Measurements from ENCODE around the gene TFB1M. TPM values are rescaled to one million over a fixed set of nuclear protein-coding genes. Genes with fewer than 3 reads are reported as not detected.

The TFB1M gene
- total RNA-seq, 1 donor from 2014 or later = 20.6 TPM

- H3K4me3 ChIP-seq = no peak overlapping the region
- no peaks in the 10 kb centered on the region for H3K9me3 ChIP-seq
- H3K4me1 ChIP-seq = no peaks in the 10 kb centered on the region
- H3K27ac ChIP-seq = no peak overlapping the region
- TF ChIP-seq, protein P1, sequence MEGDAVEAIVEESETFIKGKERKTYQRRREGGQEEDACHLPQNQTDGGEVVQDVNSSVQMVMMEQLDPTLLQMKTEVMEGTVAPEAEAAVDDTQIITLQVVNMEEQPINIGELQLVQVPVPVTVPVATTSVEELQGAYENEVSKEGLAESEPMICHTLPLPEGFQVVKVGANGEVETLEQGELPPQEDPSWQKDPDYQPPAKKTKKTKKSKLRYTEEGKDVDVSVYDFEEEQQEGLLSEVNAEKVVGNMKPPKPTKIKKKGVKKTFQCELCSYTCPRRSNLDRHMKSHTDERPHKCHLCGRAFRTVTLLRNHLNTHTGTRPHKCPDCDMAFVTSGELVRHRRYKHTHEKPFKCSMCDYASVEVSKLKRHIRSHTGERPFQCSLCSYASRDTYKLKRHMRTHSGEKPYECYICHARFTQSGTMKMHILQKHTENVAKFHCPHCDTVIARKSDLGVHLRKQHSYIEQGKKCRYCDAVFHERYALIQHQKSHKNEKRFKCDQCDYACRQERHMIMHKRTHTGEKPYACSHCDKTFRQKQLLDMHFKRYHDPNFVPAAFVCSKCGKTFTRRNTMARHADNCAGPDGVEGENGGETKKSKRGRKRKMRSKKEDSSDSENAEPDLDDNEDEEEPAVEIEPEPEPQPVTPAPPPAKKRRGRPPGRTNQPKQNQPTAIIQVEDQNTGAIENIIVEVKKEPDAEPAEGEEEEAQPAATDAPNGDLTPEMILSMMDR (IDR thresholded peaks at IDR 0.05) = no peak
- intact Hi-C loops (cut with DNase I) = no loop called here
- no peak for DNase-seq
- ATAC-seq = no peak
- H3K27me3 ChIP-seq (ENCODE audit: low read depth) = no peaks in the 10 kb centered on the region
- H3K36me3 ChIP-seq = peaks cover 53% of the 10 kb centered on the region
Measured at GRCh38 chr6:155290491-155290890, 23.8 kb downstream of the TFB1M start.

DNA sequence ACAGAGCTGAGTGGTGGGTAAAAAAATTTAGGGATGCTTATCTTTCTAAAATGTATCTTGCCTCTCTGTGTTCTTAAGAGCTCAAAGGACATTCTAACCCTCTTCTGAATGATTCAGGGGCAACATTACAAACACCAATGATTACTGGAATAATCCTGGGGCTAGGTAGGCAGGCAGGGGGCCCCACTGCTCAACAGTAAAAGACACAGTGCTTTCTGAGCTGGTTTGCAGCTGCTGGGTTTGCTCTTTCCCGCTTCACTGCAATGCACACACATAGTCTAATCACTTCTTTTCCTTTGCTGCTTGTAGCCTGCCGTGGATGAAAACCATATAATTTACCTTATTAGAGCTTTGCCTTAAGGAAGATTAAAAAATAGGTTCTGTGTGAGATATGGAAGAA lies 26.5 kb downstream of the TFB1M start:
- Histone ChIP-seq H3K27me3 (ENCODE audit: low read depth) (no peaks in the 10 kb centered on the region), H3K4me3 (no peak overlapping the region), H3K4me1 (no peaks in the 10 kb centered on the region), H3K27ac (no peak overlapping the region), H3K9me3 (no peaks in the 10 kb centered on the region), H3K36me3 (peaks cover 53% of the 10 kb centered on the region)
- DNase-seq = no peak
- intact Hi-C loops (cut with DNase I) = no loop called here
- no peak for ATAC-seq
- TF ChIP-seq, protein P1 (IDR thresholded peaks at IDR 0.05) = no peak

DNA sequence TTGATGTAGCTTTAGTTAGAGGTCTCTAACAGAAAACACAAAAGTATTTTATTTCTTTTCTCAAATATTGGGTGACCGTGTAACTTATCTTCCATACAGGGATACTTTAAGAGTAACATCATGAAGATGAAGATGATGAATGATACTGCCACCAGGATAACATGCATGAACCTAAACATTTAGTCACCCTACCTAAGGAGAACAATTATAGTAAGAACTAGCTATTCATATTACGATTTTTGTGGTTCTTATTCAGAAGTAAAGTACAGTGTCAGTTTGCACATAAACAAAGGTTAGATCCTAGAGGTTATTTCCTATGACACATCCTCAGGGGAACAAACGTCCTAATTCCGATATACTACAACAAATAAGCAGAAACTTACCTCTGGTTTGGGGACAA lies 29.5 kb downstream of the TFB1M start:
- no peak overlapping the region for H3K27ac ChIP-seq
- intact Hi-C loops (cut with DNase I) = no loop called here
- H3K4me3 ChIP-seq = no peak overlapping the region
- ATAC-seq = no peak
- TF ChIP-seq, protein P1 (IDR thresholded peaks at IDR 0.05) = no peak
- H3K36me3 ChIP-seq = peaks cover 37% of the 10 kb centered on the region
- no peaks in the 10 kb centered on the region for H3K27me3 ChIP-seq (ENCODE audit: low read depth)
- DNase-seq = no peak
- H3K9me3 ChIP-seq = no peaks in the 10 kb centered on the region
- no peaks in the 10 kb centered on the region for H3K4me1 ChIP-seq

GRCh38 chr6:155278319-155279049 lies 35.8 kb downstream of the TFB1M start:
- TF ChIP-seq, protein P1 (IDR thresholded peaks at IDR 0.05) = no peak
- no peak for DNase-seq
- peaks cover 13% of the 10 kb centered on the region for H3K4me1 ChIP-seq

DNA sequence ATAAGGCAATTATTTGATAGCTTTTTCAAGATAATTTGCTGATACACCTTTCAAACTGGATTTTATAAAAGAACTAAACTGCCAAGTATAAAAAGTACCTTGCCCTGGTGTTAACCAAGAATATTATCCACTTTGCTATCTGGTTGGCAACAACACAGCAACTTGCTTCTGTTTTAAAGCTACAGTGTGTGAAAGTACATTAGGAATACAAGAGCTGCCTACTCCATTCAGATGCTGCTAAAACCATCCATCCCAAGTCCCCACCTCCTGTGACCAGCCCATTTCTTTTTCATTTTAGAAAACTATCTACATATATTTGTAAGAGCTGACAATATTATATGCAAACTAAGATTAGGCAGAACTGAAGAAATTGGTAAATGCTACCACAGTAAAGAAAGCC lies 37.6 kb downstream of the TFB1M start:
- H3K27ac ChIP-seq = no peak overlapping the region
- intact Hi-C loops (cut with DNase I) = no loop called here
- TF ChIP-seq, protein P1 (IDR thresholded peaks at IDR 0.05) = no peak
- H3K4me3 ChIP-seq = no peak overlapping the region
- peaks cover 22% of the 10 kb centered on the region for H3K4me1 ChIP-seq
- no peaks in the 10 kb centered on the region for H3K36me3 ChIP-seq
- H3K9me3 ChIP-seq = no peaks in the 10 kb centered on the region
- H3K27me3 ChIP-seq (ENCODE audit: low read depth) = no peaks in the 10 kb centered on the region
- ATAC-seq (no peak), DNase-seq (no peak)

More at GRCh38 chr6:155278319-155279049, 35.8 kb downstream of the TFB1M start:
- H3K4me3 ChIP-seq = no peak overlapping the region
- no peak for ATAC-seq
- peaks cover 14% of the 10 kb centered on the region for H3K36me3 ChIP-seq
- H3K27ac ChIP-seq = no peak overlapping the region
- H3K27me3 ChIP-seq (ENCODE audit: low read depth) = no peaks in the 10 kb centered on the region
- intact Hi-C loops (cut with DNase I) = no loop called here
- H3K9me3 ChIP-seq = no peaks in the 10 kb centered on the region
